ENCODE results near the gene SLC44A3. TPM values are rescaled to one million over a fixed set of nuclear protein-coding genes. Genes with fewer than 3 reads are reported as not detected.

Gene SLC44A3
- total RNA-seq, 1 donor from 2014 or later: 3.1 TPM

GRCh38 chr1:94903280-94904009 lies 83.3 kb downstream of the SLC44A3 start:
- peak; percentile 12 for ATAC-seq
- DNase-seq (ENCODE audit: low spot score): no peak

GRCh38 chr1:94905207-94905606 lies 85.0 kb downstream of the SLC44A3 start:
- no peak for ATAC-seq
- DNase-seq (ENCODE audit: low spot score): no peak

- DNase-seq (ENCODE audit: low spot score) (no peak), ATAC-seq (no peak)
These were observed 86.2 kb downstream of the SLC44A3 start for GRCh38 chr1:94906382-94906781.

GRCh38 chr1:94907136-94907535 lies 87.0 kb downstream of the SLC44A3 start:
- DNase-seq (ENCODE audit: low spot score) (no peak), ATAC-seq (no peak)

- DNase-seq (ENCODE audit: low spot score) (no peak), ATAC-seq (peak; percentile 9)
These were observed 88.0 kb downstream of the SLC44A3 start for GRCh38 chr1:94908190-94908589.

GRCh38 chr1:94908965-94909364 lies 88.8 kb downstream of the SLC44A3 start:
- no peak for DNase-seq (ENCODE audit: low spot score)
- ATAC-seq: no peak

GRCh38 chr1:94909486-94909885 lies 89.3 kb downstream of the SLC44A3 start:
- ATAC-seq (no peak), DNase-seq (ENCODE audit: low spot score) (no peak)

GRCh38 chr1:94912263-94913184 lies 92.4 kb downstream of the SLC44A3 start:
- ATAC-seq (peak; percentile 43), DNase-seq (ENCODE audit: low spot score) (no peak)

GRCh38 chr1:94917251-94917650 lies 97.1 kb downstream of the SLC44A3 start:
- DNase-seq (ENCODE audit: low spot score): no peak
- no peak for ATAC-seq

- ATAC-seq (peak; percentile 15), DNase-seq (ENCODE audit: low spot score) (no peak)
These were observed 99.3 kb downstream of the SLC44A3 start for GRCh38 chr1:94919241-94920030.

- DNase-seq (ENCODE audit: low spot score) (no peak), ATAC-seq (peak; percentile 54)
These were observed 99.9 kb downstream of the SLC44A3 start for GRCh38 chr1:94920061-94920460.

- DNase-seq (ENCODE audit: low spot score): no peak
- no peak for ATAC-seq
These were observed 101.8 kb downstream of the SLC44A3 start for GRCh38 chr1:94921977-94922376.

- DNase-seq (ENCODE audit: low spot score) (no peak), ATAC-seq (no peak)
These were observed 102.7 kb downstream of the SLC44A3 start for GRCh38 chr1:94922761-94923331.

- DNase-seq (ENCODE audit: low spot score): no peak
- ATAC-seq: no peak
These were observed 104.8 kb downstream of the SLC44A3 start for GRCh38 chr1:94925004-94925403.

- ATAC-seq: peak; percentile 2
These were observed 105.5 kb downstream of the SLC44A3 start for GRCh38 chr1:94925561-94926125.

GRCh38 chr1:94926126-94926914 lies 106.2 kb downstream of the SLC44A3 start:
- DNase-seq (ENCODE audit: low spot score) (peak; percentile 70), ATAC-seq (peak; percentile 58)

More at GRCh38 chr1:94925561-94926125, 105.5 kb downstream of the SLC44A3 start:
- peak; percentile 62 for DNase-seq (ENCODE audit: low spot score)

GRCh38 chr1:94926915-94927404 lies 106.8 kb downstream of the SLC44A3 start, which contains the start of gene CNN3:
TSS of gene CNN3 (minus strand) at chr1:94927110. CDS start at chr1:94926894, 216 bp downstream.
- ATAC-seq: peak; percentile 84
- DNase-seq (ENCODE audit: low spot score): peak; percentile 97

- DNase-seq (ENCODE audit: low spot score) (peak; percentile 75), ATAC-seq (peak; percentile 51)
These were observed 107.4 kb downstream of the SLC44A3 start for GRCh38 chr1:94927405-94928175.

All from left lobe of liver (tissue), 2 donors.